ENCODE data around the gene TP73.
"Not testable (repeated sequence)": the region's sequence is repeated elsewhere in the genome, so short reads cannot be mapped to it uniquely, and the experiment has no call there.

TP73 gene

DNA sequence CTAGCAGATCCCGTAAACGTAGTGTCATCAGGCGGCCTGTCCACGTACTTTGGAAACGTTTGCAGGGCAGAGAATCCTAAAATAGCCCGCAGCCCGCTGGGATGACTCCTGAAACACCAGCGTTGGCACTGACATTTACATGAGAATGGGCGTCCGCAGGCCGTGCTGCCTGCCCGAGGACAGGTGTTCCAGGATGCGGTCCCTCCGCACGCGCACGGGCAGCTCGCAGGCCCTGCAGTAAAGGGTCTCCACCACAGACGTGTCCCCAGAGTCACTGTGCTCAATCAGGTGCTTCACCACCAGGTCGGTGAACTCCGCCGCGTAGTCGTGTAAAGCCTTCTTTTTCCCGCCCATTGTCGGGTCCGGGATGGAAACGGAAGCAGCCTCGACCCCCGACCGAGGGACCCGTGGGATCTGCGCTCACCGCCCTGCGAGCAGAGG is 94.1 kb downstream of the TP73 start:
- no peak for DNase-seq

DNA sequence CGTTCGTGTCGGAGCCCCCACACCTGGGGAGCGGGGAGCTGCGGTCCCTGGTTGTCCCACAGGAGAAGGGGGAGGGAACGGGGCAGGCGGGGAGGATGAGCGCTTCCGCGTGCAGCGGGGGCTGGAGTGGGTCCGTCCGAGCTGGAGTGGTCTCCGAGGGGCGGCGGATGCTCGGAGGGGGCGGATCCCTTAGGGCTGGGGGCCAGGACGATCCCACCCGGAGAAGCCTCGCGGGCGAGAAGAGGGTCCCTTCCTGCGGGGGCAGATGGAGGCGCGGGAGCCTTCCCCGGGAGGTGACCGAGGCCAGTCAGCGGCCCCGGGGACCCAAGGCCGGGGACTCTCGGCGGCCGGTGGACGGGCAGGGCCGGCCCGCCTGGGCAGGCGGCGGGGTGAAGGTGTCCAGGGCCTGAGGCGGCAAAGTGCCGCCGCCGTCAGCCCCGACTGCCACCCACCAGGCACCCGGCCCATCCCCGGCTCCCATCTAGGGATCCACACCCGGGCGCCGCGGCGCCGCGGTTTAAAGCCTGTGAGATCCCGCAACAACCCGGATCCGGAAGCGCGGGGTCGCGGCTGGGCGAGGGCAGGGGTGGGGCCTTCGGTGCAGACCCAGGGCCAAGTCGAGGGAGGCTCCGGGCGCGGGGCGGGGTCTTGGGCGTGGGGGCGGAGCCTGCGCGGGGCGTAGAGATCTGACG is 94.7 kb downstream of the TP73 start:
- DNase-seq = peak; percentile 87 to 89

DNA sequence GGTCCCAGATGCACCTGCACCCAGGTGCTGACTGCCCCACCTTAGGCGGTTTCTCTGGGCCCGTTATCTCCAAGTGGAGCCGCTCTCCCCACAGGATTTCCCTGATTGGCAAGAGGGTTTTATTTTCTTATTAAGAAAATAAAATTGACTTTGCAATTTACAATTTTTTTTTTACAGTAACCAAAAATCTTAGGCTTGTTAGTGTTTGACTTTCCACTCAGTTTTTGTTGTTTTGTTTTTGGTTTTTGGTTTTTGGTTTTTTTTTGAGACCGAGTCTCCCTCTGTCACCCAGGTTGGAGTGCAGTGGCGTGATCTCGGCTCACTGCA is 95.2 kb downstream of the TP73 start:
- no peak for DNase-seq

DNA sequence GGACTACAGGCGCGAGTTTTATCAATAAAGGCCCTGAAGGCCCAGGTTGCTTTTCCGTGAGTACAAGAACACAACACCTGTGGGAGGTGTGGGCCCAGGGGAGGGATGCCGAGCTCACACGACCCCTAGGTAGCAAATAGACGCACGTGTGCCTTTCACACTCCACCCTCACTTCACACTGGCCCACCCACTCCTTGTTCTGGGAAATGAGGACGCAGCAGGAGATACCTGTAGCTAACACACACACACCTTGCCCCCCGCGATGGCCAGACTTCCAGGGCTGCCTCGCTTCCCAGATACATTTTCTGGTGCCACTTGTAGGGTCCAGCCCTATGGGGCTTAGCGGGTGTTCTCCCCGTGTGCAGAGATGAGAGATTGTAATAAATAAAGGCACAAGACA is 95.6 kb downstream of the TP73 start:
- no peak for DNase-seq

DNA sequence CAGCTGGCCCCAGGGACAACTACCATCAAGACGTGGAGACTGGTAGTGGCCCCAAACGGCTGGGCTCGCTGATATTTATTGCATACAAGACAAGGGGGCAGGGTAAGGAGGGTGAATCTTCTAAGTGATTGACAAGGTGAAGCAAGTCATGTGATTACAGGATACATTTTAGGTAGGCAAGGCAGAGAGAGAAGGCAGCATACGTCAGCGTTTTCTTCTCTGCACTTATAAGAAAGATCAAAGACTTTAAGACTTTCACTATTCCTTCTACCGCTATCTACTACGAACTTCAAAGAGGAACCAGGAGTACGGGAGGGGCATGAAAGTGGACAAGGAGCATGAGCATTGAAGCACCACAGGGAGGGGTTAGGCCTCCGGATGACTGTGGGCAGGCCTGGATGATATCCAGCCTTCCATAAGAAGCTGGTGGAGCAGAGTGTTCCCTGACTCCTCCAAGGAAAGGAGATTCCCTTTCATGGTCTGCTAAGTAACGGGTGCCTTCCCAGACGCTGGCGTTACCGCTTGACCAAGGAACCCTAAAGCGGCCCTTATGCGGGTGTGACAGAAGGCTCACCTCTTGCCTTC is 96.1 kb downstream of the TP73 start:
- not testable (repeated sequence) for DNase-seq

DNA sequence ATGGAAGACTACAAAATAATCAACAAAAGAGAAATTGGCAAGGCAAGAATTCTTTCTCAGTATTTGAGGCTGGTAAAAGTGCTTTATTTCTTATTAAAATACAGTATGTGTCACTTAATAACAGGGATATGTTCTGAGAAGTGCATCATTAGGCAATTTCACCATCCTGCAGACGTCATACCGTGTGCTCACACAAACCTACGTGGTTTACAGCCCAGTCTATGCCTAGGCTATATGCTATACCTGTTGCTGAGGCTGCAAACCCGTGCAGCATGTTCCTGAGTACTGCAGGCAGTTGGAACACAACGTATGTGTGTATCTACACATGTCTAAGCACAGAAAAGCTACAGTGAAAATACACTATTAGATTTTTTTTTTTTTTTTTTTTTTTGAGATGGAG is 97.2 kb downstream of the TP73 start:
- no peak for DNase-seq

DNA sequence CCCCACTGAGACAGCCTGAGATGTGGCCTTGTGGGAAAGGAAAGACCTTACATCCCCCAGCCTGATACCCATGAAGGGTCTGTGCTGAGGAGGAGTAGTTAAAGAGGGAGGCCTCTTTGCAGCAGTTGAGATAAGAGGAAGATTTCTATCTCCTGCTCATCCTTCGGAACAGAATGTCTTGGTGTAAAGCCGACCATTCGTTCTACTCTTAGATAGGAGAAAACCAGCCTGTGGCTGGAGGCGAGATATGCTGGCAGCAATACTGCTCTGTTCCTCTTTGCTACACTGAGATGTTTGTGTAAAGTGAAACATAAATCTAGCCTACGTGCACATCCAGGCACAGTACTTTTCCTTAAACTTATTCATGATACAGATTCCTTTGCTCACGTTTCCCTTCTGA is 98.4 kb downstream of the TP73 start:
- no peak for DNase-seq

DNA sequence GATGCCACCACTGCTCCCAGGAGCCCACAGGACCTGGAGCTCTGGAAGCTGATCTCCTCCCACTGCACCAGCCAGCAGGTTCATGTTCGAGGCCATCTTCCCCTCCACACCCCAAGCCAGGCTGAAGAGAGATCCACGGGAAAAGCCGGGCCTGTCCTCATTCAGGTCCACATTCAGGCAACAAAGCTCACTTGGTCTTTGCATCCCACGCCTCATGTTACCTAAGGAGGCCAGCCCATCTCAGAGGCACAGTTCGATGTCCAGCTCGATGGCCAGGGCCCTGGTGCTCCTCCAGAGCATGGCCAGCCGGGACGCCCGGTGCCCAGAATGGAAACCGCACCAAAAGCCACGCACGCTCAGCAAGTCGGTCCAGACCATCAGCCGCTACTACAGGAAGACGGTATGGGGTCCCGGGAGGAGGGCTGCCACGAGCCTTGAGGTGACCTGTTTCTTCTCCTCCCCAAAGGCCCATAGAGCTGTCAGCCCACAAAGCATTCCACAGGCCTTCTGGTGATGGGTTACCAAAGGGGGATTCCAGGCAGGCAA is 100.2 kb downstream of the TP73 start, which contains the start of gene CCDC27:
Gene CCDC27, plus strand, starts transcription at position 51 of the 546 bp plus-strand sequence. Its CDS starts 32 bp downstream, at position 83.
- DNase-seq = no peak

DNA sequence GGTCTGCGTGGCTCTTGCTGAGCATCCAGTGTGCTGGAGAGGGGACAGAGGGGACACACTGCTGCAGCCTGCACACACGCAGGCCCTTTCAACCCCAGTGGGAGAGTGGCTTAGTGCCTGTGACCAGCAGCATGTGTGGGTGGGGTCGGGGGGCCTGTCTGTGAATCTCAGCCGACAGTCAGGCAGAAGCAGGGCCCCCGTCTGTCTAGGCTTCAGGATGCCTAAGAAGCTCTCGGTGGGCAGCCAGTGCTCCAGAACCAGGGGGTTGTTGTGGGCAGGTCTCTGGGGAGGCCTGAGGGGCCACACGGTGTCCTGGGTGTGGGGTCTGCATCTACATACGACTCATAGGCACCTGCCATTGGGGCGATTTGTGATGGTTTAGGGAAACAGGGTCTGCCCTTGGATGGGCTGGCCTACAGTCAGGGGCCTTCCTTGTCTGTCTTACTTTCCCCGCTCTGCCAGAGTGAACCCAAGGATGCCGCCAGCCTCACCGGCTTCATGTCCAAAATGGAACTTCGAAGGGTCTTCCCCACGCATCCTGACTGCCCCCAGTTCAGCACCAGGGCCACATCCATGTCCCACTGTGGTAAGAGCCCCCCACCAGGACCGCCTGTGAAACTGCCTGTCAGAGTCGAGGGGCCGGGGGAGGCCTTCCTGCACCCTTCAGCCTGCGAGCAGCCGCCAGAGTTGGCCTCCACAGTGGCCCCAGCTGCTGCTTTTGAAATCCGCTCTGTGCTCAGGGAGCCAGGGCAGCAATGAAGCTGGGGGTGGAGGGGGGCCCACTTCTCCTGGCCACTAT is 101.5 kb downstream of the TP73 start:
- no peak for DNase-seq

DNA sequence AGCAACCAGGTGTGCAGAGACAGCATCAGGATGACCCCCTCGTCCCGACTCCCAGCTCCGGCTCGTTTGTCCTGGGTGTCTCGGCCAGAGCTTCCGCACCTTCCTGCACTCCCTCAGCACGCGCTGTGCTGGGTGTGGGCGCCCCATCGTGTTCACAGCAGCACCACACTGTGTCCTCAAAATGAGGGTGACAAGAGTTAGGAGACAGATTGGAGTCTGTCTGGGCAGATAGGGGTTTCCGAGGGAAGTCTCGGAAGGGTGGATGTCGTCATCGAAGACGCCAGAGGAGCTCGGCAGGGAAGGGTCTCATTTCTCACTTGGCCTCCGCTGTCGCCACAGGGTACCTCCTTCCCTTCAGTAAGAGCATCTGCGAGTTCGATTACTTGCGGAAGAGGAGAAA is 104.1 kb downstream of the TP73 start:
- no peak for DNase-seq

DNA sequence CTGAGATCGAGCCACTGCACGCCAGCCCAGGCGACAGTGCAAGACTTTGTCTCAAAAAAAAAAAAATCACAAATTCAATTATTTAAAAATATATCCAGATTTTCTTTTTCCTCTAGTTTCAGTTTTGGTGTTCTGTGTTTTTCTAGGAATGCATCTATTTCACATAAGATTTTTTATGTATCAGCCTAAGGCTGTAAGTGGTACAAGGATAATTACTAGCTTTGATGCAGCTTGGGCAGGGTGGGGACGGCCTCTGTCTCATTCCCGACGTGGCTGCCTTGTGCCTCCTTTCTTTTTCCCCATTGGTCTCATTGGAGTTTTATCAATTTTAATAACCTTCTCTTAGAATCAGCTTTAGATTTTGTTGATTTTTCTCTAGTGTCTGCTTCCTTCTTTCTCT is 106.8 kb downstream of the TP73 start:
- DNase-seq = no peak

DNA sequence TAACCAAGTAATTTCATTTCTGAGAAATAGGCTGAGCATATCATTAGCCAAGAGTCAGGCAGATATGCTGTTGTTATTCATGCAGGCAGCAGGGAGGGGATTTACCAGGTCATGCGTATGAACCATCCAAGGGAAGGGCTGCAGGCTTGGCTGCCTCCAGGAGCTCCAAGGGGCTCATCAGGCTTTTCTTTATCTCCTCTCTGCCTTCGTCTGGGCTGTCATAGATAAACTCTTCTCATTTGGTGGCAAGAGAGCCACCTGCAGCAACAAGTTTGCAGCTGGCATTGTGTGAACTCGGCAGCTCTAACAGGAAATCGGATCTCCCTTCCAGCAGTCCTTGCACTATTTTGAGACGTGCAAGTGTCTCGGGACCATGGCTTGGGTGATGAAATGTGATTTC is 107.5 kb downstream of the TP73 start:
- no peak for DNase-seq

DNA sequence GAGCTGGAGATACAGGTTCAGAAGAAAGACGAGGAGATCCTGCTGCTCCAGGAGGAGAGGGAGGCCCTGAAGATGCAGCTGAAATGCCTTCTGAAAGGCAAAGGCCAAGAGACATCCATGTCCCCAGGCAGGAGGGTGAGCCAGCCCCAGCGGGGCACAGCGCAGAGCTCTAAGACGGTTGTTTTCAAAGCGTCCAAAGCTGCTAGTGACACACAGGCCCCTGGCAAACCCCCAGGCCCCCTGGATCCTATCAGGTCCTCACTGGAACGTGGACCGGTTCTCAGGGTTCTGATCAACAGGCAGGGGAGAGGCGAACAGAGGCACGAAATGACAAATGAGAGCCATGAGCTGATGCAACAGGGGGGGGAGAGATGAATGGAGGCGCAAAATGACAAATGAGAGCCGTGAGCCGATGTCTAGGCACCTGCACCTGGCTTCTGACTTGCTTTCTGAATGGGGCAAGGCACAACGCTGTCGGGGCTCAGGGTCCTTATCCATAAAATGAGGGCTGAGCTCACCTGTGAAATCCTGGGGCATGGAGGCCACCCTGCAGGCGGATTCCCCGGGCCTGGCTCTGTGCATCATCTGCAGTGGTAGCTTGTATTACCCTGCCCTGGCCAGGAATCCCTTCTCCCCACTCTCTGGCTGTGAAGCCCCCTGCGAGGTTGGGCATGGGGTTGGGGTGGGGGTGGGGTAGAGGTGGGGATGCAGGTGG is 109.1 kb downstream of the TP73 start:
- DNase-seq = no peak

DNA sequence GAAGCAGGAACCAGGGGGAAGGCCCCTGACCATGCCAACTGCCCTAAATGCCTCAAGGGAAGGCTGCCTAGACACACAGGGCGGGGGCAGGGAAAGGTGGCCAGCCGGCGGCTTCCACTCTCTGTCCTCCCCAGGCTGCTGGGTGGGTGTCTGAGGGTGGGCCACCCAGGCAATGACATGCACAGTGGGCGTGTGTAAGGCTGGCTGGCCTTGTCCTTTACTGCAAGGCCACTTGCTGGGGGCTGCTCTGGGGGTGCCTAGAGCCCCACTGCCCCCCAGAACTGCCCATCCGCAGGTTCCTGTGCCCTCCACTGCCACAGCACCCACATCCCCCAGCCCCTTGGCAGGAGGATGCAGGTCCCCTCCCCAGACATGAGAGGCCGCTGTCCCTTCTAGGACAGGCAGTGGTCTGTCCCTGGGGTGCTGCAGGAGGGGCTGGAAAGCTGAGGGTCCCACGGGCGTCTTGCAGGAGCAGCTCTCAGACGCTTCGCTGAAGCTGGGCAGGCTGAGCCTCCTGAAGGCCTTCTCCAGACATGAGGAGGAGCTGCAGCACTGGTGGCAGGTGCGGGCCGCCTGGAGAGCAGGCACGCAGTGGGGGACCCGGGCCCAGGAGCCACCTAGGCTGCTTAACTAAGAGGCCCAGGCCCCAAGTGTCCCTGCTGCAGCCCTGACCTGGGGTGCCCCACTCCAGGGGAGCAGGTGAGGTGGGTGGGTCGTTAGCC is 110.0 kb downstream of the TP73 start:
- DNase-seq = no peak

DNA sequence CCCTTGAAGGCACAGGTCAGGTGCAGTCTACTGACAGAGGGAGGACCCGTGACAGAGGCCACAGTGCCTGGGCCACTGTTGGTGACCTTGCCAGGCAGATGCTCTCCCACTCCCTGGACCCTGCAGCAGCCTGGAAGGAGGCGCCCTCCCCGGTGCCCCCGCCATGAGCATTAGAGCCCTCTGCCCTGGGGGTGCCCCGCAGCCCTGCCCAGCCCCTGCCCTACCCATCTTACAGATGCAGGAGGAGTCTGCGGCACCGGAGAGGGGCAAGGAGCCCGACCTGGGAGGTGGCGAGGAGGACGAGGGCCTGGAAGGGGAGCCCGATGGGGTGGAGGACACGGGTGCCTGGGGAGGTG is 110.5 kb downstream of the TP73 start:
- DNase-seq = no peak

DNA sequence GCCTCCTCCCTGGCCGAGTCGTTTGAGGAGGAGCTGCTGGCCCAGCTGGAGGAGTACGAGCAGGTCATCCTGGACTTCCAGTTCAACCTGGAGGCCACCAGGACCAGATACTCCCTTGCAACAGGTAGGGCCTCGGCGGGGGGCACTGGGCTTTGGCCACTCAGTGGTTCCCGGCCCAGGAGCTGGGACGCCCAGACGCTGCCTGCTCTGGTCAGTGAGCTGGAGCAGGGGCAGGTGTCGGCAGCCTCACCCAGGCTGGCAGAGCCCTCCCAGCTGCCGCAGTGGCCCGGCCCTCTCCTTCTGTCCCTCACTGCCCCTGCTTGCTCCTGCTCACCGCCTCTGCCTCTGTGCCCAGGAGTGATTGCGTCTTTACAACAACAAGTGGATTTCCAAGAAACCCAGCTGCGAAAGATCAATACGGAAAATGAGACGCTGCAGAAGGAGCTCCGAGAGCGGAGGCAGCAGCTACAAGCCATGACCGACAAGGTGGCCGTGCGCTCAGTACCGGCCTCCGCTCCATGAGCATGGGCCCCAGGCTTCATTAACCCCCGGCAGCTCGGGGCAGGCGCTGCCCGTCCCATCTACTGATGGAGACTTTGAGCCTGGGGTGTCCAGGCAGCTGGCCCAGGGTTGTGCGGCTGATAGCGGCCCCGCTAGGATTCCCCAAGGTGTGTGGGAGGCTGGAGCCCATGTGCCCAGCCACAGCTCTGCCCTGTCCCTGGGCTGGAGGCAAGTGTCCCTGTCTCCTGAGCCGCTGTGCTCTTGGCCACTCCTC is 111.2 kb downstream of the TP73 start:
- DNase-seq = no peak

DNA sequence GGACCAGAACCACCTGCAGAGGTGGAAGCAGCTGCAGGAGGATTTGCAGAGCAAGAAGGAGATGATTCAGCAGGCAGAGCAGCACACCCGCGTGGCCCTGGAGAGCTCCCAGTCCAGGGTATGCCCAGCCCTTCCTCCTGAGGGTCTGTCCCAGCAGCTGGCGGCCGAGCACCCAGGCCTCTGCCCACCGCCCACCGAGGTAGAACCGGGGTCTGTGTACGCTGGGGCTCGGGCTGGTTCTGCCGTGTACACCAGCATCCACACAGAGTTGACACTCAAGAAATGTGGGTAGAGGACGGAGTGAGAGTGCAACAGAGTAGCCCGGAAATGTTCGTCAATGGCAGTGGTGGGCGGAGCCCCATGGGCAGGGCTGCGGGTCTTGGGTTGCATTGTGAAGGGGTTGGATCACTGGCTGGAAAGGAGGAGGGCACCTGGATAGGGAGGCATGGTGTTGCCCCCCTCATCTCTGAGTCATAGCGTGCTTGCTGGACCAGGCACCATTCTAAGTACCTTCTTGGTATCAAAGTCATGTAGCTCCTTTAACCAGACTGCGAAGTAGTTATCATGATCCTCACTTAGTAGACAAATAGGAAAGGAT is 115.1 kb downstream of the TP73 start:
- DNase-seq = no peak

DNA sequence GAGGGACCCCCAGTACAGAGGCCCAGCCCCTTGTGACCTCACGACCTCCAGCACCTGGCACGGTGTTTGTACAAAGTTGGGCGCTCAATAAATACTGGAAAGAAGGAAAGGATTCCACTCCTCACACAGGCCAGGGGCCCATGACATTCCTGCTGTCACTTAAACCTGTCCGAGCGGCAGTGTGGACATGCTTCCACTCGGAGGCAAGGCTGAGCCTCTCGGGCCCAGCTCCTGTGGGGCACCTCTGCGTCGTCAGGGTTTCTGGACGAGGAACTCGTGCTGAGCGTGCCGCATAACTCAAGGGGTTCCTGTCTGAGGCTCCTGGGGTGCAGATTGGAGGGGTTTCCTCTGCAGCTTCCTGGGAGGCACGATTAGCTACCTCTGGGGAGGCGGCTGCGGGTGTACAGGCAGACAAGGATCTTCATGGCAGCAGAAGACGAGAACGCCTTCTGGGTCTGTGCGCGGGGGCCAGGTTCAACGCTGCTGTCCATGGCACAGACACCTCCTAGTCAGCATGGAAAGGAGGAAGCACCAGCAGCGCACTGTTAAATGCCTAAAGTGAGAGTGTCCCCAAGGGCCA is 116.6 kb downstream of the TP73 start:
- no peak for DNase-seq

DNA sequence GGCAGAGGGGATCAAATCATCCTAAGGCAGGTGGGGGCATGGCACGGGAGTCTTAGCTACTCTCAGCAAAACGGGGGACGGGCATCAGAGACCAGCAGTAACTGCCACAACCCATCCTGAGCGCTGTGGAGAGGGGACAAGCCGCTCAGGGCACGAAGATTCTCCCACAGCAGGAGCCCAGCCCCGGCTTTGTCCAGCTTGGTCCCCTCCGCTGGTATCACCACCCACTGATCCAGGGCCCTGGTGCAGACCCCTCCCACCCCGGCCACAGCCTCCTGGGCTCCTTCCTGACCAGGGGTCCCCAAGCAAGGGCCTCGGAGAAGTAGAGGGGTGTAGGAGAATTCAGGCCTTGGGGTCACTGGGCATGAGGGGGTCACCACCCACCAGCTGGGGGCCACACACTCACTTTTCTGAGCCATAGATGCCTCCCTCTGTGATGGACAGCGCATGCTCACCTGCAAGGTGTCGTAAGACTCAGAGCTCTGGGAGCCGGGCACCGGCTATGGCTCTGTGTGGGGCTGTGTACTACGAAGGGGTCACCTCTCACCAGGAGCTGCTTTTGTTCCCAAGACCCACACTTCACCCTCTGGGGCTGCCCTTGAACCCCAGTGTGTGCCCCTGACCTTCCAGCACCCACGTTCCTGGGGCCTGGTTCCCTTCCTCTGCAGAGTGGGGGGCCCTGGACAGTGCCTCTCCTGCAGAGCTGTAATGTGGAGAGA is 117.9 kb downstream of the TP73 start:
- DNase-seq = no peak
